ENCODE data around the gene MAP2K4. TPM values are rescaled to one million over a fixed set of nuclear protein-coding genes. Genes with fewer than 3 reads are reported as not detected.

MAP2K4 gene
- total RNA-seq, 1 donor from 2014 or later, result 34.4 TPM

DNA sequence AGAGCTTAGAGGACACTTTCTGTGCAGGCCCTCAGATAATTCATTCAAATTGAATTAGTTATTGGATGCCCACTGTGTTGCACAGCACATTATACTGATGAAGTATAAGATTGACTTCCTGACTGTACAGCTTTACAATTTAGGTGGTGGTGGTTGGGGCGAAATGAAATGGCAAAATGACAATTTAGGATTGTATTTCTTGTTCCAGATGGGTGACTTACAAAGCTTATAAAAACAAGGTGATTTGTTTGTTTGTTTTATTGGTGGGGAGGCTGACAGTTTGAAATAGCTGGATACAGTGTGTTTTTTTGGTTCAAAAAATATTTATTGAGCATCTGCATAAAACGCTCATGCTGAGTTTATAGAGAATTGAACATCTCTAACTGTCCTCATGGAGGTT lies 1.6 kb downstream of the MAP2K4 start:
- Histone ChIP-seq H3K36me3 (no peaks in the 10 kb centered on the region), H3K4me1 (peaks cover 44% of the 10 kb centered on the region), H3K27me3 (no peaks in the 10 kb centered on the region), H3K4me3 (peak overlapping the region in 1 of 2 donors; percentile 65), H3K9me3 (no peaks in the 10 kb centered on the region), H3K27ac (no peak overlapping the region)
- no peak for DNase-seq (ENCODE audit: extremely low spot score in 2 of 2)
- intact Hi-C loops (cut with DNase I), result no loop called here
- TF ChIP-seq POLR2AphosphoS5 (IDR thresholded peaks at IDR 0.05; ENCODE audit: insufficient read depth in 1 of 2, low read depth in 1 of 2) (no peak), CTCF (IDR thresholded peaks at IDR 0.05) (no peak), POLR2A (IDR thresholded peaks at IDR 0.05) (no peak)

GRCh38 chr17:12024327-12024726 lies 3.6 kb downstream of the MAP2K4 start:
- no peak for DNase-seq (ENCODE audit: extremely low spot score in 2 of 2)
- H3K4me1 ChIP-seq, result peaks cover 56% of the 10 kb centered on the region
- no peaks in the 10 kb centered on the region for H3K36me3 ChIP-seq
- intact Hi-C loops (cut with DNase I), result no loop called here
- peak in 1 of 2 donors; percentile 80 for TF ChIP-seq POLR2AphosphoS5 (IDR thresholded peaks at IDR 0.05; ENCODE audit: insufficient read depth in 1 of 2, low read depth in 1 of 2)
- no peak for TF ChIP-seq CTCF (IDR thresholded peaks at IDR 0.05)
- TF ChIP-seq POLR2A (IDR thresholded peaks at IDR 0.05), result no peak
- H3K4me3 ChIP-seq, result no peak overlapping the region
- no peak overlapping the region for H3K27ac ChIP-seq
- no peaks in the 10 kb centered on the region for H3K27me3 ChIP-seq
- H3K9me3 ChIP-seq, result no peaks in the 10 kb centered on the region

DNA sequence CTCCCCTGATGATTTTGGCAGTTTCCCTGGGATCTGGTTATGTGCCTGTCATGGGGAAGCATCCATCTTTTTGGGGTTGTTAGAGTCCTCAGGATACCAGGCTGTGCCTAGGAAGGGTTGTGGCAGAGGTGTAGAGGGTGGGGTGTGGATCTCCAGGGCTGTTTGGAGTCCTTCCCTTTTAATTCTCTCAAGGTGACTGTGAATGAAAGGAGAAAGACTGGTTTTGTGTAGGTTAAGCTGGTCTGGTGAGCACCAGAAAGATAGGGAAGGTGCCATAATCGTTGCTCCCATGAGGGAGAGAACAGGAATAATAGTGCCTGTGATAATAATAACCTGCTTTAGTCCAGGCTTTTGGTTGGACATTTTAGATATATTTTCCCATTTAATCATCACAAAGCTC lies 7.0 kb downstream of the MAP2K4 start:
- no peaks in the 10 kb centered on the region for H3K9me3 ChIP-seq
- H3K27me3 ChIP-seq, result no peaks in the 10 kb centered on the region
- no peak for TF ChIP-seq POLR2A (IDR thresholded peaks at IDR 0.05)
- no peak for TF ChIP-seq POLR2AphosphoS5 (IDR thresholded peaks at IDR 0.05; ENCODE audit: insufficient read depth in 1 of 2, low read depth in 1 of 2)
- no peak for TF ChIP-seq CTCF (IDR thresholded peaks at IDR 0.05)
- no peaks in the 10 kb centered on the region for H3K36me3 ChIP-seq
- no peak overlapping the region for H3K4me3 ChIP-seq
- intact Hi-C loops (cut with DNase I), result no loop called here
- no peak for DNase-seq (ENCODE audit: extremely low spot score in 2 of 2)
- no peak overlapping the region for H3K27ac ChIP-seq
- H3K4me1 ChIP-seq, result peaks cover 52% of the 10 kb centered on the region

DNA sequence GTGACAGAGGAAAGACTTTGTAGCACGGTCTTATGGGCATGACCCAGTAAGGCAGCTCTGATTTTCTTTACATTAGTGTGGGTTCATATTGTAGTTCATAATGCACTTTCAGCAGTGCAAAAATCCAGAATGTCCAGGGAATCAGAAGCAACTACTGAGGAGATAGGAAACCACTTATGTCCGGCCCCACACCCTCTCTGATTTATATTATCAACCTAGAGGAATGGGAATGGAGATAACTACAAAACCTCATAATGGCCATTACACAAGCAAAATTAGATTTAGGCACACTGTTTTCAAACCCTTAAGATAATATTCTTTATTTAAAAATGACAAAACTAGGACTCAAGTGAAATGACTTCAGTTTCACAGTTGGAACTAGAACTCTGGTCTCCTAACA lies 7.9 kb downstream of the MAP2K4 start:
- intact Hi-C loops (cut with DNase I), result no loop called here
- no peaks in the 10 kb centered on the region for H3K9me3 ChIP-seq
- H3K27me3 ChIP-seq, result no peaks in the 10 kb centered on the region
- H3K36me3 ChIP-seq, result no peaks in the 10 kb centered on the region
- peaks cover 44% of the 10 kb centered on the region for H3K4me1 ChIP-seq
- DNase-seq (ENCODE audit: extremely low spot score in 2 of 2), result no peak
- H3K27ac ChIP-seq, result no peak overlapping the region
- TF ChIP-seq CTCF (IDR thresholded peaks at IDR 0.05), result no peak
- no peak for TF ChIP-seq POLR2A (IDR thresholded peaks at IDR 0.05)
- TF ChIP-seq POLR2AphosphoS5 (IDR thresholded peaks at IDR 0.05; ENCODE audit: insufficient read depth in 1 of 2, low read depth in 1 of 2), result no peak
- H3K4me3 ChIP-seq, result no peak overlapping the region

GRCh38 chr17:12034538-12034937 lies 13.9 kb downstream of the MAP2K4 start:
- TF ChIP-seq POLR2A (IDR thresholded peaks at IDR 0.05) (no peak), CTCF (IDR thresholded peaks at IDR 0.05) (no peak), POLR2AphosphoS5 (IDR thresholded peaks at IDR 0.05; ENCODE audit: insufficient read depth in 1 of 2, low read depth in 1 of 2) (no peak)
- no peaks in the 10 kb centered on the region for H3K9me3 ChIP-seq
- H3K27me3 ChIP-seq, result no peaks in the 10 kb centered on the region
- DNase-seq (ENCODE audit: extremely low spot score in 2 of 2), result no peak
- intact Hi-C loops (cut with DNase I), result no loop called here
- H3K36me3 ChIP-seq, result no peaks in the 10 kb centered on the region
- H3K4me1 ChIP-seq, result peaks cover 39% of the 10 kb centered on the region
- H3K4me3 ChIP-seq, result no peak overlapping the region
- no peak overlapping the region for H3K27ac ChIP-seq
